Hematopoietic multipotent progenitor cell treated with erythropoietin and hydrocortisone succinate and interleukin-3 and kit ligand, for 6 days (in vitro differentiated cells): Measurements from ENCODE around the gene ARHGAP10.

Experiments used
- DNase-seq: peaks from one replicate; pipeline ENCODE4 v3.0.0-alpha.2; 2015

The ARHGAP10 gene, protein sequence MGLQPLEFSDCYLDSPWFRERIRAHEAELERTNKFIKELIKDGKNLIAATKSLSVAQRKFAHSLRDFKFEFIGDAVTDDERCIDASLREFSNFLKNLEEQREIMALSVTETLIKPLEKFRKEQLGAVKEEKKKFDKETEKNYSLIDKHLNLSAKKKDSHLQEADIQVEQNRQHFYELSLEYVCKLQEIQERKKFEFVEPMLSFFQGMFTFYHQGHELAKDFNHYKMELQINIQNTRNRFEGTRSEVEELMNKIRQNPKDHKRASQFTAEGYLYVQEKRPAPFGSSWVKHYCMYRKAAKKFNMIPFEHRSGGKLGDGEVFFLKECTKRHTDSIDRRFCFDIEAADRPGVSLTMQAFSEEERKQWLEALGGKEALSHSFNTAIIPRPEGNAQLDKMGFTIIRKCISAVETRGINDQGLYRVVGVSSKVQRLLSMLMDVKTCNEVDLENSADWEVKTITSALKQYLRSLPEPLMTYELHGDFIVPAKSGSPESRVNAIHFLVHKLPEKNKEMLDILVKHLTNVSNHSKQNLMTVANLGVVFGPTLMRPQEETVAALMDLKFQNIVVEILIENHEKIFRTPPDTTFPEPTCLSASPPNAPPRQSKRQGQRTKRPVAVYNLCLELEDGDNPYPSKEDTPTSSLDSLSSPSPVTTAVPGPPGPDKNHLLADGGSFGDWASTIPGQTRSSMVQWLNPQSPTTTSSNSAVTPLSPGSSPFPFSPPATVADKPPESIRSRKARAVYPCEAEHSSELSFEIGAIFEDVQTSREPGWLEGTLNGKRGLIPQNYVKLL

DNA sequence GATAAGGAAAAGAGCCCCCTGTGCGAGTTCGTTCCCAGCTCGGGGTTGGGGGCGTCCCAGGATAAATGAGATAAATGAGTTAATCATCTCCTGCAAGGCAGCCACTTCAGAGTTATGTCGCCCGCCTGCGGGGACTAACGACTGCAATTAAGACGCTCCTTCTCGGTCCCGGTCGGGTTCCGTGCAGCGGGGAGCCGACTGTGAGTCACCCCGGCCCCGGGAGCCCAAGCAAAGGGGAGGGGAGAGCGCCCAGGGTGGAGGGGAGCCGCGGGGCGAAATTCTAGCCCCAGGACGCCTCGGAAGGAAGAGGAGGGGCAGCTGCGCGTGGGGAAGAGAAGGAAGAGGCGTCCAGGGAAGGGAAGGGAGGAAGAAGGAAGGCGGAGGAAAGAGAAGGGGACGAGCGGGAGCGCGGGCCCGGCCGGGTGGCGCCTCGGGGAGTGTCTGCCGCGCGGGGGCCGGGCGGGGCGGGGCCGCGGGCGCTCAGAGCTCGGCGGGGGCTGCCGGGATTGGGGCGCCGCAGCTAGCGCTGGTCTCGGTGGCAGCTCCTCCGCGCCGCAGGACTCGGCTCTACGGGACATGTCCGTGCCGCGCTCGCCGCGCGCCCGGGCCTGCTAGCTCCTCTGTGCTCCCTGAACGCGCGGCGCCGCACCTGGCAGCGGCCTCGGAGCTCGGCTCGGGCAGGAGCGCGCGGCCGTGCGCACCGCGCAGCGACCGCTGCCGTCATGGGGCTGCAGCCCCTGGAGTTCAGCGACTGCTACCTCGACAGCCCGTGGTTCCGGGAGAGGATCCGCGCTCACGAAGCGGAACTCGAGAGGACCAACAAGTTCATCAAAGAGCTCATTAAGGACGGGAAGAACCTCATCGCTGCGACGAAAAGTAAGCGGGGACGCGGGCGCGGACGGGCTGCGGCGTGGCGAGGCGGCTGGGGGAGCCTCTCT, at the start of gene ARHGAP10:
ARHGAP10 (plus strand) TSS at position 509 of the 938 bp plus-strand sequence; CDS start at position 723, 214 bp downstream.
- DNase-seq: peak; percentile 67

DNA sequence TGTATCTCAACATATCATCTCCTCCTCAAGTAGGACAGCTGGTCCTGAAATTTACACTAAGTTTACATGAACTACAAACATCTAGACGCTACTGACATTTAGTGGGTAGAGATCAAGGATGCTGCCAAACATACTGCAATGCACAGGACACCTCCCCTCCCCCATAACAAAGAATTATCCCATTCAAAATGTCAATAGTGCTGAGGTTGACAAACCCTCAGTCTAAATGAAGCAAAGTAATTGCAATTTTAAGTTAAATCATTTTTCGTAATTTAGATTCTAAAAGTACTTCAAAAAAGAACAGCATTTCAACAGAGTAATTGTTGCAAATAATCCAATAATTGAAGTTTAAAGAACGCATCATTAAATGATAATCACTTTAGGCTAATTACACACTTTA, 49.1 kb upstream of the ARHGAP10 start:
- DNase-seq: peak; percentile 36

DNA sequence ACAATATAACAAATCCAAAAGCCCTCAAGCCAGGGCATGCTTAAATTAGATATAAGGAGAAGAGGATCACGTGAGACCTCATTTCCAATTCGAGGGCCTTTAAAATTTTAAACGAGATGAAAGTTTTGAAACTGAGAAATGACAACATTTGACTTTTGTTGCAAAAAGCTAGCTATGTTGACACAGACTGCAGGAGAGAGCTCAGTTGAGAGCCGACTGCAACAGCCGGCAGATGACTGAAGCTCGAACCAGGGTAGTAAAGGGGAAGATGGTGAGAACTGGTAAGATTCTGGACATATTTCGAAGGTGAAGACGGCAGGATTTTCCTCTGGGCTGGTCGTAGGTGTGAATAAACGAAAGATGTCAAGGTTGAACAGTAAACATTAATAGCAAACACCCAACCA, 48.7 kb upstream of the ARHGAP10 start:
- DNase-seq: peak; percentile 59

DNA sequence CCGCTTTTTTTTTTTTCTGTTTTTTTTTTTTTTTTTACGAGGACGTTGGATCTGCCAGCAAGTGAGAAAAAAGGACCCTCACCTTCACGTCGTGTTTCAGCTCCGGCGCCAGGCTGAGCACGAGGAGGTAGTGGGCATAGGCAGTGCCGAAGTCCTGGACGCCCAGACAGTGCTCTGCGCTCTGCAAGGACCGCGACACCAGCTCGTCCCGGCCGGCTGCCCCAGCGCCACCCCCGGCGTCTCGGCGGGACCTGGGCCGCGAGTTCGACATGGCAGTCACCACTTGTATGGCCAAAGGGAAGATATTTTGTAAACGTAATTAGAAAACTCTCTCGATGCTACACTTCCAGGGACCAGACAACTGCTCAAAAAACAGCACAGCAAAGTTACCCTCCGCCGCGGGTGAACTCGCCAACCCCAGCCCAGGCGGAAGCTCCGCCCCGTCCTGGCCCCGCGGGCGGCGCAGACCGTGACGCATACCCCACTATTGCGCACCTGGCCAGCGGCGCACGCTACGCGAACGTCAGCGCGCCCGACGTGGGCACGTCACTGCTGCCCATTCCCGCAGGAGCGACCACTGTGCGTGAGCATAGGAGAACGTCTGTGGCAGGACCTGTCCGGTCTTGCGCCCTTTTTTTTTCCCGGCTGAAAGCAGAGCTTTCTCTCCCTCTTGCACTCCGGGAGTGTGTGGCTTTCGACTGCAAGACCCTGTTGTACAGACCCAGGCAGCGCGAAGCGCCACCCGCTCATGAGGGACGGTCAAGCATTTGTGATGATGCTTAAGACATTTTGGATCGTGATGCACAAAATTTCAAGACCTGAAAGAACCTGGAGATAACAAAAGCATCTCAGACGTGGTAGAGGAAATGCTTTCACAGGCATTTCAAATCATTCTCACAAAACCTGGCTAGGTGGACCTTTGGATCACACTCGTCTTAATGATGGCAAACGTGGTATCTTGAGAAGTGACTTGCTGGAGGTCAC, 47.9 kb upstream of the ARHGAP10 start, which contains the start of gene PRMT9:
PRMT9 (minus strand) TSS at position 447 of the 984 bp plus-strand sequence; CDS start at position 271, 176 bp downstream.
- DNase-seq: peak; percentile 93

DNA sequence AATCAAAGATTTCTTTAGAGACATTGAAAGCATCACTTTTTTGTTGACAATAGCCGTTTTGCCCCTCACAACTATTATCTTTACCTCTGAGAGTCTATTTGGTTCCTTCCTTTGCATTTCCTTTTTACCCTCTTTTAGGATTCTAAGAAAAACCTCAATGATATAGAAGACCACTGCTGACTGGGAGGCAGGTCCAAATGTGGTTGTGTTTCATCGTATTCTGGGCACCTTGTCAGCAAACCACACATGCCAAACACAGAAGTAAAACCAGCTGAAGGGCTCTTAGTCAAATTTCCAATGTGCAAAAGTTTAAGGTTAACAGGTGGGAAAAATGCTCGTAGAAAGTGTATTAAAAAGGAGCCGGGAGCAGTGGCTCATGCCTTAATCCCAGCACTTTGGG, 42.8 kb upstream of the ARHGAP10 start:
- peak; percentile 71 for DNase-seq

DNA sequence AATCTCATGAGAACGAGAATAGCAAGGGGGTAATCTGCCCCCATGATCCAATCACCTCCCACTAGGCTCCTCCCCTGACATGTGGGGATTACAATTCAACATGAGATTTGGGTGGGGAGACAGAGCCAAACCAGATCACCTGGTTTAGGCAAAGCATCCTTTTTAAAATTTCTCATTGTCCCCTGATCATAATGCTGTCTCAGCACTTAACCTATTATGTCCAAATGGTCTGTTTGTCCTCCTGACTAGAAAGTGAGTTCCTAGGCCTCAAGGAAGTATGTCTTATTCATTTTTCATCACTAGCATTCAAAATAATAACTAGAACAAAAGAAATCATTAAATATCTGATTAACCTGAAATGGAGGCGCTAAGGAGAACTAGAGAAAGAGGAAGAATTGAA, 40.1 kb upstream of the ARHGAP10 start:
- DNase-seq: no peak

DNA sequence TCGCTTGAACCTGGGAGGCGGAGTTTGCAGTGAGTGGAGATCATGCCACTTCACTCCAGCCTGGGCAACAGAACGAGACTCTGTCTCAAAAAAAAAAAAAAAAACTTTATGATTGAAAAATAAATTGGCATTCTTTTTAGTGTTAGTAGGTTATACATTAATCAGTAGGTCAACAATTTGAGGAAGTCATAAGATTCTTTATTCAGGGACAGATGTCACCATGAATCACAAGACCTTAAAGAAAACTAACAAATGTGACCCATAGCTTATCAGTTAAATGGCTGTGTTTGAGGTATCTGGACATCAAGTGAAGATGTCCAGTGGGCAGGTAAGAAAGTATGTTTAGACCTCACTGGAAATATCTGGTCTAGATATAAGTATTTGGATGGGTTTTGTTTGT, 38.7 kb upstream of the ARHGAP10 start:
- no peak for DNase-seq

DNA sequence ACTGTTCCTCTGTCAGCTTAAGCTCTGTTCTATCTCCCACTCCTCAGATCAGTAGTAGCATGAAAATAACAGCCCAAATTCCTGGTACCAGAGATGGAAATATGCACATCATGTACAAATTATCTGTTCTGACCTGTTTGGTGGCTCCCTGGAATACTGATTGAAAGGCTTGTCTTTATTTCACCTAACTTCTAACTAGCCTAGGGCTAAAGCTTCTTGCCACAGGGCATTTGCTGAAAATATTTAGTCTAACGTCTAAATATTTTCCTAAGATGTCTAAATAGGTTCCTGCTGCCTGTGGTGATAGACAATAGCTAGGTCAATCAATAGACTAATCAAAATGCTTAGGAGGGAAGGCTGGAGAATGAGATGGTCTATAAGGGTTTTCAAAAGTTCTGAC, 35.0 kb upstream of the ARHGAP10 start:
- DNase-seq: no peak

DNA sequence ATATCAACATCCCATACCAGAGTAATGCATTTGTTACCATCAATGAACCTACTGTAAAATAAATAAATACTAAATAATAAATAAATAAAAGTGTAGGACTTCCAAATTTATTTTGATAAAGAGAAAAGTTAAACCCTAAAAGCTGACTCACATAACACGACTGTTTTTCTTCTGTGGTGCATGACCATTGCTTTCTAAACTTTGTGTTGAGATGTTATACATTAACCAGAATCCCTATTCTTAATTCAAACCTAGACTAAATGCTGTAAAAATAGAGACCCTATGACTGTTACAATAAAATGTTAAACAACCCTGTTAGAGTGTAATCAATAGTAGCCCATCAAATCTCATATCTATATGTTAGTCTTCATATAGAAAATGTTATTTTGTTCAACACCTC, 27.0 kb upstream of the ARHGAP10 start:
- DNase-seq: no peak

DNA sequence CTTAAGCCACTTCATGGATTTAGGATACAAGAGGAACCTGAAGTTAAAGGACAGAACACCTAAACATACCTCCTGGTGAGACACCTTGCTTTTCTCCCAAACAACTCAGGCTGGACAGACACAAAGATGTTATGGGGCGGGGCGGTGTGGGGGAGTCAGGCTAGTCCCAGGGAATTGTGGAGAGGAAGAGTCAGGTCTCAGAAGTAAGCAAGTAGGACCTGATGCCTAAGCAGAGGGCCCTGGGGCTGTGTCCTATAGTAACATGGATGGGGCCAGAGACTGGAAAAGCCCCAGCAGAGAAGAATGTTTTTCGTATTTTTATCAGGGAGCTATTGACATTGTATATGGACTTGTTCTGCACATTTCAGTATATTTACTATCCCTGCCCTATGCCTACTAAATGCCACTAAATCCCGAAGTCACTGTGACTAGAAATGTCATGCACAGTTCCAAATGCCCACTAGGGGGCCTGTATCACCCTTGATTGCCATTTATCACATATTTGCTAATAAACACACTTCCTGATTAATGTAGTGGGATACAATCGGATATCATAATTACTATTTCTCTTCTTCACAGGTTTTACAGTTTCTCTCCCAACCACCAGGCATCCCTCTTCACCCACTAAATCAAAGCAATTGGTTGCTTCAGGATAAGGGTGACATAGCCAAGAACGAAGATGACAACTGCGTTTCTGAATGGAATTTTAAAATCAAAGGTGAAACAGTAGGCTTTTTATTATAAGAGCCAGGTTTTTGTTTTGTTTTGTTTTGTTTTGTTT, 23.8 kb upstream of the ARHGAP10 start:
- DNase-seq: peak; percentile 82

DNA sequence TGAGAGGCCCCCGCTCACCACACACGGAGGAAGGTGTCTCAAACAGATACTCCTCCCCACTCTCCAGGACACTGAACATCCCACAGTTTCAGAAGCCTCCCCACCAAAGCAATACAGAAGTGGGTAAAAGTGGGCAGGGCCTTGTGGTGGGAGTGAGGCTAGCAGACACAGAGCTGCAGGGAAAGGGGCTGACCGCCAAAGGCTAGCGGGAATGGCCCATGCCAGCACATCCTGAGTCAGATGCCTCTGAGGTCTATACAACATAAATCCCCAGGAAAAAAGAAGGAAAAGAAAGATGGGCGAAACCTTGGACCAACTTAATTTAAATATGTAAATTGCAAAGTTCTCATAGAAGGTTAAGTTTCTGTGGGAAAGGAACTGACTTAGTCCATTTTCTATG, 21.9 kb upstream of the ARHGAP10 start:
- DNase-seq: no peak

DNA sequence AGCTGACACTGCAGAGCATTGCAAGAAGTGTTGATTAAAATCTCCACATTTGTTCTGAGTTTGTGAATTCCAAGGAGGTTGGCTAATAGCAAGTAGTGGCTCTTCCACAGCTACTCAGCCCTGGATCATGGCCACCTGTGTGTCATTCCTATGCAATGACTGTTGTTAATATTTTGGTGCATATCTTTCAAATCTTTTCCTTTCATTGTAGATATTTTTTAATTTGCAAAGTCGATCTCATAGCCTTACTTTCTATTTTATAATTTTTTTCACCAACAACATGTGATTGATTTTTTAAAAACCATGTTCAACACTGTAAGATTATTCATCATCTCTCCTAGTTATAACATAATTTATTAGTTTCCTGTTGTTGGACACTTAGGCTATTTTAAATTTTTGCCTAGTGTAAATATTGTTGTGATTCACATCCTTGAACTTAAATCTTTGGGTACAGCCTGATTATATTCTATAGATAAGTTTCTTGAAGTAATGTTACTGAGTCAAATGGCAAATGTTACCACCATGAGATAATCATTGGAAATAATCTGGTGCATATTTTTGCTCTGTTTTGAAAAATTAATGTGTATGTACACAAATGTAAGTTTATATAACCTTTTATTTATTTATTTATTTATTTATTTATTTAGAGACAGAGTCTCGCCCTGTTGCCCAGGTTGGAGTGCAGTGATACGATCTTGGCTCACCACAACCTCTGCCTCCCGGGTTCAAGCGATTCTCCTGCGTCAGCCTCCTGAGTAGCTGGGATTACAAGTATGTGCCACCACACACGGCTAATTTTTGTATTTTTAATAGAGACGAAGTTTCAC, 17.1 kb upstream of the ARHGAP10 start:
- no peak for DNase-seq

DNA sequence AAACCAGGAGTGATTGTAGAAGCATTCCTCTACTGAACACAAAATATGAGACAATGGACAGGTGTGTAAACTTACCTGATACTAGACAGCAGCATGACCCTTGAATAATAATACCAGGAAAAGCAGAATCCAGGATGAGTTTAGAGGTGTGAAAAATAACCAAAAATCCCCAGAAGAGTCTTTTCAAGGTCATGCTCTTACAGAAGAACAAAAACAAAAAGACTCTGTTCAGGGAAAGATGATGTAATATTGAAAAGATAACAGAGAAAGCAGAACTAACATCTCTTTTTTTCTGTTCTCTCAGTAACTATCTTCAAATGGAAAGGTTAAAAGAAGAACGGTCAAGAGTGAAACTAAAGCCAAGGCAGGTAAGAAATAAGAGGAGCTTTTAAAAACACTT, 14.0 kb upstream of the ARHGAP10 start:
- DNase-seq: peak; percentile 32

DNA sequence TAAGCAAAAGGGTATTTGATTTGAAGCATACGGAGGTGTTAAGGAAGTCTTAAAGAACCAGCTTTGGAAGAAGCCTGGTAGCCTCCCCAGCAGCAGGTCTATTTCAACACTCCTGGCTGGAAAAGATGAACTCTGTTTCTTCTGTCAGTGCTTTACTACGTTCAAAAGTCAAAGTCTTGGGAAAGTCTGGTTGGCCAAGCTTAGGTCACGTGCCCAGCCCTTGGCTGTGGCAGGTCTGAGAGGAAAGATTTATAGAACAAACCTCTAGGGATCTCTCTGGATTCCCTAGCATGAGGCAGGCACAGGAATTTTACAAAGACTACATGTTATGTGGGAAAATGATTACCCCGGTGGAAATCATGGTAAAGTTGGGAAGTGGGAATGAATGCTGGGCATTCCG, 8.6 kb upstream of the ARHGAP10 start:
- DNase-seq: no peak

DNA sequence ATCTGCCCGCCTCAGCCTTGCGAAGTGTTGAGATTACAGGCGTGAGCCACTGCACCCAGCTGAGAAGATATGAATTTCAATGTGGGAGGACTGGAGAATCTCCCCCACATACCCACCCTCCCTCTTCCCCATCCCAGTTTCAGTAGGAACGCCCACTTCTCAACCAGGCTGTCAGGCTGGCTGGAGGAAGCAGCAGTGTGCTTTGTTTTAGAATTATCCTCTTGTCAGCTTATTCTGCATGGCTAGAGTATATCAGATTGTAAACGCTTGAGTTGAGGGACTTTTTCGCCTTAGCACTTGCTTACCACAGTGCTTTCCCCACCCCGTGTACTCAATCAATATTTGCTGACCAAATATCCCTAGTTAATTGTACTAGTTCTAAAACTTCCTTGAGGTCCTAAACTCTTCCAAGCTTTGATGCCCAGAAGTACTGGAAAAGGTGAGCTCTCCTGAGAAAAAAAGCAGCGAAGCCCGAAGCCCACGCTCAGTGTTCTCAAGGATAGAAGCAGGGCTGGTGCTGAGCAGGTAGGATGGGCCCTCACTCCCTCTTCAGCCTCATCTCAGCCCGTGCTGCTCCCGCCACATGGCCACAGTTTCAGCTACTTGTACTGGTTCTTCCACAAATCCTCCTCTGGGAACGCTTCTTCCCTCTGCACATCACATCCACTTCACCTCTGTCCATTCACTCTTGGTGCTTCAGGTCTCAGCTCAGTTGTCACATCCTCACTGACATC, 7.3 kb upstream of the ARHGAP10 start:
- no peak for DNase-seq

DNA sequence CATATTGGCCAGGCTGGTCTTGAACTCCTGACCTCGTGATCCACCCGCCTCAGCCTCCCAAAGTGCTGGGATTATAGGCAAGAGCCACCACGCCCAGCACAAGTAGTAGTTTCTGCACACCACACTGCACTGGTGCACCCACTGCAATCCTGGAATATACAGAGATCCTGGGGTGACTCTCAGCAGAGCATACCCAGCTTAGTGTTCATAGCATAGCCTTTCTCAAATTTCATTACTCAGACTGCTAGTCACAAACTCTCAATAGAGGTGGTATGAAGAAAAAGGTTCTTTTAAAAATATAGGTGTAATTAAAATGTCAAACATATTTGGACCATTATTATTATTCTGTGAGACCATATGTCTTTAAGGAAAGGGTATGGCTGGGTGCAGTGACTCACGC, 6.2 kb upstream of the ARHGAP10 start:
- DNase-seq: no peak

DNA sequence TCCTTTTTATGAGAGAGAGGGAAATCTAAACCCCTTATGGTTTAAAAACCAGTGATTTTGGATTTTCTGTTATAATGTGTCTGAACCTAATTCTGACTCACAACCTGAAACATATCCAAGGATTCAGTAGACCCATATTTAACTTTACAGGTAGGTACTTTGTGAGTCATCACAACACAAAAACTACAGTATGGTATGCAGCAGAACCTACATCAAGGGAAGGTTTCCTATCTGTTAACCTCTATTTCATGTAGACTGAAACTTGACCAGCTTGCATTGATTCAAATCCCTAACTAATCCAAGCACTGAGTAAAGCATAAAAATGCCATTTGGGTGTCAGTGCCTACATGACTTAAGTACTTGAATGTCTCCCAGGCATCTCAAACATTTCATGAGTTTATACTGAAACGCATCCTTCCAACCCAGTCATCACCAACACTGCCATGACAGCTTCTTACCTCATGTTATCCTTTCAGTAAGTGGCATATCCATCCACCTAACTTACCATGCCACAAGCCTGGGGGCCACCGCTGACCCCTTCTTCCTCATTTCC, 4.3 kb upstream of the ARHGAP10 start:
- no peak for DNase-seq

DNA sequence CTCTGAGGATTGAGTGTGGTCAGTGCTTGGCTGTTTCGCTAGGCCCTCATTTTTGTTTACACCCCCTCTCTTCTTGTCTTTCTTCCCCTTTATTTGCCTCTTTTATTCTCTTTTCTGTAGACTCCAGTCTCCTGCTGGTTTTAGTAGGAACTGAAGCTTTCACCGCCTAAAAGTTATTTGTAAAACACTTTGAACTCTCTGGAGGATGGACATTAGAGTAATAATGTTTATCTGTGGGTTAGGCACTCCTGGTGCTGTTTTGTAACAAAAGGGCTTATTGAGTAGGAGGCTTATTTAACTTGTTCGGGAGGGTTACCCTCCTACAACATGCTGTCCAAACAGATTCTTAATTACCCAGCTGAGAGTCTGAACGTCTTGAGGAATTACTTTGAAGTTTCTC, 1.6 kb upstream of the ARHGAP10 start:
- peak; percentile 21 for DNase-seq
